Stimulated activated CD8-positive, alpha-beta memory T cell treated with anti-CD3 and anti-CD28 coated beads, Interleukin-7, amount 100 ng/mL, for 24 hours (primary cell): ENCODE data around the gene APPL1.
"Not testable (repeated sequence)": the region's sequence is repeated elsewhere in the genome, so short reads cannot be mapped to it uniquely, and the experiment has no call there.

Experiments used
- DNase-seq: peaks from one replicate; pipeline ENCODE4 v3.0.0-alpha.2; 2020; ENCODE audit warnings: low read depth

The APPL1 gene

DNA sequence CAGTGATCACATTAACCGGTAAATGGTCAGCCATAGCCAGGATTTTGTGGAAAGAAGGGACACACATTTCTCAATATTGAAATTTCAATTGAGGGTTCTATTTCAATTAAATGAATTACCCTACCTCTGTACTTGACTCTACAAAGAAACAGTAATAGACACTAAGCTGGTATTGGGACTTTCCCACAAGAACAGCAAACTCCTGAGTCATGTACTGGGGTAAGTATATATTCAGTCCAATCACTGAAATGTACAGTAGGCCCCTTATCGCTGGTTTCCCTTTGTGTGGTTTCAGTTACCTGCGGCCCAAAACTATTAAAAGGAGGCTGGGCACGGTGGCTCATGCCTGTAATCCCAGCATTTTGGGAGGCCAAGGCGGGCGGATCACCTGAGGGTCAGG, 47.3 kb downstream of the APPL1 start:
- DNase-seq = no peak

DNA sequence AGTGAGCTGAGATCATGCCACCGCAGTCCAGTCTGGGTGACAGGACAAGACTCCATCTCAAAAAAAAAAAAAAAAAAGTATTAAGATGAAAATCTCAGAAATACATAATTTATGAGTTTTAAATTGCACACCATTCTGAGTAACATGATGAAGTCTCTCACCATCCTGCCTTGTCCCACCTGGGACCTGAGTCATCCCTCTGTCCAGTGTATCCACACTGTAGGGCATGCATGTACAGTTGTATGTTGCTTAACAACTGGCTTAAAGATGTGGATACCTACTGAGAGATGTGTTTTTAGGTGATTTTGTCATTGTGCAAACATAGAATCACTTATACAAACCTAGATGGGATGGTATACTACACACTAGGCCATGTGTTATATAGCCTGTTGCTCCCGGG, 47.9 kb downstream of the APPL1 start:
- DNase-seq = no peak

DNA sequence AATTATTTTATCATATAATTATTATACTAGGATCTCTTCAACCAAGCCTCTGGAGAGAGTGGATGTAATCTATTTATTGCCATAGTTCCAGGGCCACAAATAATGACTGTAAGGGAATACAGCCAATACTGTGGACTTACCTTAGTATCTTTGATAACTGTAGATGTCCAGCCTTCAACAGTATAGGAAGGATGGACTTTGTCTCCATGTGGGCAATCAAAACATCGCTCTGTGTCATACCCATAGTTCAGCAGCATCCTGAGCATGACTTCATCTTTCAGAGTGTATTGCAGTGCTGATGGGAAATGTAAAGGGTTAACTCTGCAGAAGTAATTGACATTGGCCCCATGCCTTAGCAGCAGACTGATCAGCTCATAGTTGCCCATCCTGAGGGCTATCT, 50.7 kb downstream of the APPL1 start:
- DNase-seq = no peak

DNA sequence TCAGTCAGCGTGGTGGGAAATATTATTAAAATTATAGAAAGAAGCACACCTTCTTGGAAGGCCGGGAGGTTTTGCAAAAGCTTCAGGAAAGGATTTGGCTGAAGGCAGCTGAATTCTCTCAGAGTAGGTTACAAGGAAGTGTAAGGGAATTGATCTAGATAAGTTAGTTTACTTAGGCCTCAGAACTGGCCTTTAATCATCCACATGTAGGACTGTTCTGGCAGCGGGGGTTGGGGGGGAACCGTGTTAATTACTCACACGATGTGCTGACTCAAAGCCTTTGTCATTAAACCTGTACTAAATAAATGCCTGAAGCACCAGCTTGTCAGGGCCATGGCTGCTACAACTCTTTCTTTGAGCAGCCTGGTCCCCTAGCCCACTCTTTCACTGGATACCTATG, 52.2 kb downstream of the APPL1 start:
- no peak for DNase-seq

- DNase-seq = no peak
Measured at GRCh38 chr3:57281715-57282114, 54.2 kb downstream of the APPL1 start.

DNA sequence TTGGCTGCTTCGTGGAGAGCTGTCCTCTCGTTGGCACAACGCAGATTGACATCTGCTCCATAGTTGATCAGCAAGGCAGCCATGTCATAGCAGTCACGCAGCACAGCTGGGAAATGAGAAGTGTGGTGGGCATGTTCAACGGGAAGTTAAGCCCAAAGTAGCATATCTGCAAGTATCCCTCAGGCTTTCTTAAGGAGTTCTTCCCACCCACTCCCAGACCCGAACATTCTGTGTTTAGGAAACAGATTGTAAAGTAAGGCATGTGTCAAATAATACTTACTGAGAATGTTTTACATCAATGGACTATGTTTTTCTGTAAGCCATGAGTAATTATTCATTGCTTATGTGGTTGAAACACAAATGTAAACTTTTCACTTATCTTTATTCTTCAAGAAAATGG, 55.8 kb downstream of the APPL1 start:
- no peak for DNase-seq

- DNase-seq = no peak
Measured at GRCh38 chr3:57287205-57287604, 59.7 kb downstream of the APPL1 start.

DNA sequence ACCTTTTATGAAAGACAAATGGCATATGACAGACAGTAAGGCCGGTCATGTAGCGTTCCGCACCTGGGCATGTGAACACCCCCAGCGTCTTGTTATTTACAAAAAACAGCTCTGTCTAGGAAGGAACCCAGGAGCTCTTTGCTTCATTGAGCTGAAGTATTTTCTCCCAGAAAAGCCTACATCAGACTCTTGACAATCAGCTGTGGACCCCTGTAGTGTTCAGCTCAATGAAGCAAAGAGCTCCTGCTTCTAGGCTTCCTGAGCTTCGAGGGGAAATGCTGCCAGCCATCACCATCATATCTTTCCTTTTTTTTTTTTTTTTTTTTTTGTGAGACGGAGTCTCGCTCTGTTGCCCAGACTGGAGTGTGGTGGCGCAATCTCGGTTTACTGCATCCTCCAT, 60.9 kb downstream of the APPL1 start:
- no peak for DNase-seq

DNA sequence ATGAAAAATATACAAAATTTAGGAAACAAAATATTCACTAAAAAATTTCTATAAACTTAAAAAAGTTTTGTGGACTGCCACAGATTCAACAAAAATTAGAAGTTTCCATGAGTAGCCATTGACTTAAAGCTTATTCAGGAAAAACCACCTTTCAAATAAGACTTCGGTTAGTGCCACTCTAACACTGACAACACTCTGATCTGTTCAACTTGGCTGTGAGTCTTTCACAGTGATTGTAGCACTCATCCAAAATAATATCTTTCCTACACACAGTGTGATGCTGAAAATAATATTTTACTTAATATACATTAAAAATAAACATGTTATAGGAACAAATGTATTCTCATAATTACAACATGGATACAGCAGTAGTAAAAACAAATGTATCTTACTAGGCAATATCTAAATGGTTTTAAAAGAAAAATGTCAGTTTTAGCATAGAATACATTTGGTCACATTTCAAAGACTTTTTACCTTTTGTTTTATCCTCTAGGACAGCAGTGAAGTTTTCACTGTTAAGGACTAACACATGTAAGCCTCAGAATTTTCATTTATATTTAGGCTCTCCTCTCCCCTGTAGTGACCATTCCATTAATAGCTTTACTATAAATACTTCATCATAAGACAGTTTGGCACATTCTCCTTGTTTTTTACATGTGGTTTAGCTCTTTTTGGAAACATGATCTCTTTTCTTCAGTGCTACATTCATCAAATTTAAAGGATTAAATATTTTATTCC, 64.8 kb downstream of the APPL1 start, which contains the start of gene ASB14:
Gene ASB14 (minus strand): TSS at position 527 of the 738 bp plus-strand sequence. CDS start 652 bp downstream, outside the sequence.
- no peak for DNase-seq

DNA sequence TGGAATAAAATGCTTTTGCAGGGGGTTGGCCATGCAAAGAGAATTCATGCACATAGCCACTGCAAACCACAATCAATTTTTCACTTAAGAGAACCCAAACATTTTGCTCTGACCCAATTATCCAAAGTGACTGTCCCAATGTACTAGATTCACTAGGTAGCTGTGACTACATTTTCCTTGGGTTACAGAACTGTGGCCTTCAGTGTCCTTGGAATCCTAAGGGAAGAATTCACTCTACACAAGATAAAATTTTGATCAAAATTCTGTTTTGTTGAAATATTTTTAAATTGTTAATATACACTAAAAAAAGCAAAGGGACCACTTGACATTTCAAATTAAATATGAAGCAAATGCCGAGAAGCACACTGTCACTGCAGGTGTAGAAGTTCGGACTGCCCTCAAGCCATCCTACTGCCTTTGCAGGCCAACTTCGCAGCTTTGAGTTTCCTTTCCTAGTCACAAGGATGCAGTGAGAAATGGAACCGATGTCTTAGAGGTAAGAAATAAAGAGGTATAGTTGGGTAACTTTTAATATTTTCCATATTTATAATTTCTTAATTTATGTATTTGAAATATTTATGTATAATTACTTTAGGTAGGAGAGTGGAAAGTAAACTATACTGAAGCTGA, 65.5 kb downstream of the APPL1 start:
- no peak for DNase-seq

- DNase-seq = no peak
Measured at GRCh38 chr3:57298041-57298440, 70.5 kb downstream of the APPL1 start.

DNA sequence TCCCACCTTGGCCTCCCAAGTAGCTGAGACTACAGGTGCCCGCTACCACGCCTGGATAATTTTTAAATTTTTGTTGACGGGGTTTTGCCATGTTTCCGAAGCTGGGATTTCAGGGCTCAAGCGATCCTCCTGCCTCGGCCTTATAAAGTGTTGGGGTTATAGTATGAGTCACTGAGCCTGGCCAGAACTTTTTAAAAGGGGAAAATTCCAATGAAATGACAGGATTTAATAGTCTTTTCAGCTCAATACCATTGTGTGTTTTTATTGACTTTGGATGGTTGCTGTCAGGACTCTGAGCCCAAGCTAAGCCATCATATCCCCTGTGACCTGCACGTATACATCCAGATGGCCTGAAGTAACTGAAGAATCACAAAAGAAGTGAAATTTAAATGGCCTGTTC, 76.0 kb downstream of the APPL1 start:
- not testable (repeated sequence) for DNase-seq

DNA sequence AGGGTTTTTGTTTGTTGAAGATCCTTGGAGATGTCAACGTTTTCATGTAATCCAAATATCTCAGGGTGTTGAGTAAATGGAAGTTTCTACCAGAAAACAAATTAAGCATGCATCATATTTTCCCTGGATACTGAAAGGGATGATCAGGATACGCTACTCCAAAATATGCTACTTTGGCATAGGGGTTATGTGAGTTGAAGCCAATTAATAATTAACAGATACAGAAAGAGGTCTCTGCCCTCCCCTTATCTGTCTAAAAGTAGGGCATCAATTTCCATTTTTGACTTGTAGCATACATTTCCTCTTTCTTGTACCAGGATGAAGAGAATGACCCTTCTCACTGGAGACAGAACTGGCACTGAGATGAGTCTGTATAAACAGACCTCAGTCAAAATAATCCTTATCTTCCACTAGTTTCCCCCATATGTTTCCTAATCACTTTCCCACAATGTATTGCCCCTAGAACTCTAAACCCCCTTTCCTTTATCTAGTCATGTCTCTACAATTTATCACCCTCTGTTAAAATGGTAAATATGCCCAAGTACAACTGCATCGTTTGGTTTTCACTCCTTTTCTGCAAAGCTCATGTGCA, 82.3 kb downstream of the APPL1 start:
- DNase-seq = no peak

GRCh38 chr3:57314204-57314603, 86.7 kb downstream of the APPL1 start:
- no peak for DNase-seq
